Smooth muscle cell (in vitro differentiated cells): Measurements from ENCODE around the gene ZNF598. TPM values are rescaled to one million over a fixed set of nuclear protein-coding genes. Genes with fewer than 3 reads are reported as not detected.

Experiments
- DNase-seq: peaks from one replicate; lab custom pipeline; 2025; ENCODE audit not compliant: unreplicated experiment; lab: John Stamatoyannopoulos, UW
- H2AFZ ChIP-seq: fragments of 200-600 bp; sonication (generic); 2 replicates; pipeline ENCODE4 v1.6.0; 2016; ENCODE audit warnings: antibody characterized with exemption, low read depth, mild to moderate bottlenecking
- H3F3A ChIP-seq: fragments of 200-600 bp; sonication (generic); 2 replicates; pipeline ENCODE4 v1.6.0; 2017; ENCODE audit warnings: antibody characterized with exemption, low read depth
- H3K27ac ChIP-seq: fragments of 200-600 bp; sonication (generic); 2 replicates; pipeline ENCODE4 v1.5.1; 2016; ENCODE audit warnings: low read depth, mild to moderate bottlenecking
- H3K27me3 ChIP-seq: fragments of 200-600 bp; sonication (generic); 2 replicates; pipeline ENCODE4 v1.6.1; 2016; ENCODE audit warnings: low read depth, mild to moderate bottlenecking
- H3K36me3 ChIP-seq: fragments of 200-600 bp; sonication (generic); 2 replicates; pipeline ENCODE4 v1.5.1; 2016; ENCODE audit warnings: low read depth
- H3K4me1 ChIP-seq: fragments of 200-600 bp; sonication (generic); 2 replicates; pipeline ENCODE4 v1.5.1; 2016; ENCODE audit warnings: low read depth
- H3K4me2 ChIP-seq: fragments of 200-600 bp; sonication (generic); 2 replicates; pipeline ENCODE4 v1.6.0; 2016; ENCODE audit warnings: mild to moderate bottlenecking
- H3K4me3 ChIP-seq: fragments of 200-600 bp; sonication (generic); 2 replicates; pipeline ENCODE4 v1.5.1; 2016; ENCODE audit warnings: mild to moderate bottlenecking
- H3K79me2 ChIP-seq: fragments of 200-600 bp; sonication (generic); 2 replicates; pipeline ENCODE4 v1.6.0; 2016; ENCODE audit warnings: low read depth, mild to moderate bottlenecking
- H3K9ac ChIP-seq: fragments of 200-600 bp; sonication (generic); 2 replicates; pipeline ENCODE4 v1.6.0; 2016; ENCODE audit warnings: low read depth
- H3K9me3 ChIP-seq: fragments of 200-600 bp; sonication (generic); replicated peaks from 2 replicates; pipeline ENCODE4 v1.5.1; 2016; ENCODE audit warnings: low read depth
- H4K20me1 ChIP-seq: fragments of 200-600 bp; sonication (generic); 2 replicates; pipeline ENCODE4 v1.6.0; 2016; ENCODE audit warnings: low read depth
- WGBS: methylation state at CpG from one replicate; pipeline ENCODE4 v1.1.7; 2016; ENCODE audit warnings: low lambda C conversion rate; 5-methylcytosine and 5-hydroxymethylcytosine counted together
- polyA plus RNA-seq: library from polyadenylated mRNA; unstranded; fragments of >200 nt; fragmentation: Nextera tagmentation; extraction: Ambion mirVana; gene quantifications from 2 replicates; pipeline ENCODE4 v1.2.1, GENCODE V29; 2016
- small RNA-seq: library from RNA; depleted of rRNA; stranded (forward); fragments of <200 nt; gene quantifications from one replicate; pipeline ENCODE3, GENCODE V24; 2014
- total RNA-seq: library from RNA; depleted of rRNA; stranded (reverse); fragments of >200 nt; gene quantifications from 2 replicates; pipeline ENCODE4 v1.2.3, GENCODE V29; 2014
- TF ChIP-seq, protein P1 (sequence below): fragments of 200-600 bp; sonication (generic); IDR thresholded peaks from 2 replicates; pipeline ENCODE4 v1.5.1; 2017; ENCODE audit warnings: borderline replicate concordance, mild to moderate bottlenecking, antibody characterized with exemption; ENCODE audit not compliant: insufficient read depth, poor library complexity, severe bottlenecking

ZNF598 gene
- total and polyA plus RNA-seq, 2 experiments from 2014 or later, result 27.2 to 27.9 TPM

DNA sequence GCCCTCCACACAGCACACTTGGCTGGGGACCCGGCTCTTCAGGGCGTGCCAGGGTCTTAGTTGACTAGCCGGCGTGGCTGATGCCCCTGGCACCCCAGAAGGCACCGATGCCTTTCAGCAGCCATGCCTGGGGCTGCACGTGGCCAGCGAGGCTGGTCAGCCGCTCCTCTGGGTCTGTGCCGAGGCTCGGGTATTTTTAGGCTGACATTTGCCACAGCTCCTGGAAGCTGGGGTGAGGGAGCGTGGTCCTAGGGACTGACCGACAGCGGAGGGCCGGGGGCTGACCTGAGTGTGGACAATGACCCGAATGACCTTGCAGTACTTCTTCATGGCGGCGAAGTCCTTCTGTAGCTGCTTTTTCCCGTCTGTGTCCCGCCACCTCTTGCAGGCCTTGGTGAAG, 59.1 kb downstream of the ZNF598 start:
- Histone ChIP-seq H3K79me2 (no peaks in the 10 kb centered on the region), H3K9ac (no peak overlapping the region), H3F3A (no peaks in the 10 kb centered on the region), H4K20me1 (no peaks in the 10 kb centered on the region), H3K4me3 (no peak overlapping the region), H3K27me3 (no peaks in the 10 kb centered on the region), H3K9me3 (no peaks in the 10 kb centered on the region), H3K4me2 (no peak overlapping the region), H3K36me3 (no peaks in the 10 kb centered on the region), H2AFZ (no peak overlapping the region), H3K4me1 (no peaks in the 10 kb centered on the region), H3K27ac (no peak overlapping the region)
- WGBS, result 89% methylated on average over 19 of the region's 19 CpGs
- TF ChIP-seq, protein P1, sequence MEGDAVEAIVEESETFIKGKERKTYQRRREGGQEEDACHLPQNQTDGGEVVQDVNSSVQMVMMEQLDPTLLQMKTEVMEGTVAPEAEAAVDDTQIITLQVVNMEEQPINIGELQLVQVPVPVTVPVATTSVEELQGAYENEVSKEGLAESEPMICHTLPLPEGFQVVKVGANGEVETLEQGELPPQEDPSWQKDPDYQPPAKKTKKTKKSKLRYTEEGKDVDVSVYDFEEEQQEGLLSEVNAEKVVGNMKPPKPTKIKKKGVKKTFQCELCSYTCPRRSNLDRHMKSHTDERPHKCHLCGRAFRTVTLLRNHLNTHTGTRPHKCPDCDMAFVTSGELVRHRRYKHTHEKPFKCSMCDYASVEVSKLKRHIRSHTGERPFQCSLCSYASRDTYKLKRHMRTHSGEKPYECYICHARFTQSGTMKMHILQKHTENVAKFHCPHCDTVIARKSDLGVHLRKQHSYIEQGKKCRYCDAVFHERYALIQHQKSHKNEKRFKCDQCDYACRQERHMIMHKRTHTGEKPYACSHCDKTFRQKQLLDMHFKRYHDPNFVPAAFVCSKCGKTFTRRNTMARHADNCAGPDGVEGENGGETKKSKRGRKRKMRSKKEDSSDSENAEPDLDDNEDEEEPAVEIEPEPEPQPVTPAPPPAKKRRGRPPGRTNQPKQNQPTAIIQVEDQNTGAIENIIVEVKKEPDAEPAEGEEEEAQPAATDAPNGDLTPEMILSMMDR, result no peak
- DNase-seq, result no peak

DNA sequence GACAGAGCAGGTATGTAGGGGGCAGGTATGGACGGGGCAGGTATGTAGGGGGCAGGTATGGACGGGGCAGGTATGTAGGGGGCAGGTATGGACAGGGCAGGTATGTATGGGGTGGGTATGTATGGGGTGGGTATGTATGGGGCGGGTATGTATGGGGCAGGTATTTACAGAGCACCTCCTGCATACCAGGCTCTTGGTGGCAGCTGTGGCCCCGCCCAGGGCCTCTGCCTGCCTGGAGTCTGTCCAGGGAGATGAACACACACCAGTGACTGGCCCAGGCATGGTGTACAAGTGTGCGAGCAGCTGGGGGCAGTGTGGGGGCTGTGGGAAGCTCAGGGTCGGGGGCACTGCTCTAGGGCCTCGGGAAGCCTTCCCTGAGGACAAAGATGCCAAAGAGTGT, 59.6 kb downstream of the ZNF598 start:
- H3K36me3 ChIP-seq, result no peaks in the 10 kb centered on the region
- no peaks in the 10 kb centered on the region for H3K27me3 ChIP-seq
- H3K27ac ChIP-seq, result no peak overlapping the region
- no peak overlapping the region for H3K4me2 ChIP-seq
- no peak for DNase-seq
- no peak overlapping the region for H3K4me3 ChIP-seq
- 83% methylated on average over 5 of the region's 7 CpGs for WGBS
- H3F3A ChIP-seq, result no peaks in the 10 kb centered on the region
- no peaks in the 10 kb centered on the region for H3K79me2 ChIP-seq
- no peaks in the 10 kb centered on the region for H3K4me1 ChIP-seq
- no peaks in the 10 kb centered on the region for H4K20me1 ChIP-seq
- H3K9ac ChIP-seq, result no peak overlapping the region
- H2AFZ ChIP-seq, result no peak overlapping the region
- TF ChIP-seq, protein P1, result no peak
- H3K9me3 ChIP-seq, result no peaks in the 10 kb centered on the region

DNA sequence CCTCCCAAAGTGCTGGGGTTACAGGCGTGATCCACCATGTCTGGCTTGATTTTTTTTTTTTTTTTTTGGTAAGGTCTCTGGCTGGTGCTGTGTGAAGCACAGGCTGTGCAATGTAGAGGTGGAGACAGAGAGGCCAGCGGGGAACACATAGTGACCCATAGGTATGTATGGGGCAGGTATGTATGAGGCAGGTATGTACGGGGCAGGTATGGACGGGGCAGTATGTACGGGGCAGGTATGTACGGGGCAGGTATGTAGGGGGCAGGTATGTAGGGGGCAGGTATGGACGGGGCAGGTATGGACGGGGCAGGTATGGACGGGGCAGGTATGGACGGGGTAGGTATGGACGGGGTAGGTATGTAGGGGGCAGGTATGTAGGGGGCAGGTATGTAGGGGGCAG, 60.1 kb downstream of the ZNF598 start:
- Histone ChIP-seq H3K27ac (no peak overlapping the region), H2AFZ (no peak overlapping the region), H3K4me2 (no peak overlapping the region), H3K9me3 (no peaks in the 10 kb centered on the region), H3K36me3 (no peaks in the 10 kb centered on the region), H3K4me1 (no peaks in the 10 kb centered on the region), H3K4me3 (no peak overlapping the region), H3K79me2 (no peaks in the 10 kb centered on the region), H3F3A (no peaks in the 10 kb centered on the region), H3K27me3 (no peaks in the 10 kb centered on the region), H4K20me1 (no peaks in the 10 kb centered on the region), H3K9ac (no peak overlapping the region)
- 98% methylated on average over 6 of the region's 11 CpGs for WGBS
- no peak for DNase-seq
- TF ChIP-seq, protein P1, result no peak

Small RNA genes within 50 kb of the gene (small RNA-seq; reads per million reads assigned to genes)
- gene AC005363.2, result not detected
- not detected for gene RN7SL219P
- not detected for gene SNORA10
- gene SNORA64, result not detected

Other genes starting within 250 kb of the ZNF598 start
Only the 30 nearest of the 33 such genes appear.
- 56.7 and 62.9 TPM in 2 replicates for gene MRPS34, start 236.7 kb downstream of the ZNF598 start, total RNA-seq
- gene MRPS34, start 236.7 kb downstream of the ZNF598 start, polyA plus RNA-seq, result 111 and 122 TPM in 2 replicates
- 23.0 and 25.1 TPM in 2 replicates for gene SPSB3, start 227.2 kb downstream of the ZNF598 start, total RNA-seq
- 49.8 and 60.3 TPM in 2 replicates for gene SPSB3, start 227.2 kb downstream of the ZNF598 start, polyA plus RNA-seq
- gene NUBP2, start 226.9 kb downstream of the ZNF598 start, total RNA-seq, result 32.9 and 48.0 TPM in 2 replicates
- 80.8 and 86.7 TPM in 2 replicates for gene NUBP2, start 226.9 kb downstream of the ZNF598 start, polyA plus RNA-seq
- gene IGFALS, start 216.1 kb downstream of the ZNF598 start, total RNA-seq, result 0.58 TPM in 1 of 2 replicates, not detected in the other
- 0.45 TPM in 1 of 2 replicates, not detected in the other for gene IGFALS, start 216.1 kb downstream of the ZNF598 start, polyA plus RNA-seq
- gene HAGH, start 183.0 kb downstream of the ZNF598 start, total RNA-seq, result 20.7 and 20.9 TPM in 2 replicates
- 42.6 and 43.0 TPM in 2 replicates for gene HAGH, start 183.0 kb downstream of the ZNF598 start, polyA plus RNA-seq
- 25.0 and 32.4 TPM in 2 replicates for gene FAHD1, start 182.6 kb downstream of the ZNF598 start, total RNA-seq
- gene FAHD1, start 182.6 kb downstream of the ZNF598 start, polyA plus RNA-seq, result 32.4 and 32.8 TPM in 2 replicates
- gene MEIOB, start 137.7 kb downstream of the ZNF598 start, total RNA-seq, result 0.18 and 0.22 TPM in 2 replicates
- 1.7 TPM in 1 of 2 replicates, not detected in the other for gene MEIOB, start 137.7 kb downstream of the ZNF598 start, polyA plus RNA-seq
- gene HS3ST6, start 91.4 kb downstream of the ZNF598 start, total RNA-seq, result not detected in 2 replicates
- not detected in 2 replicates for gene HS3ST6, start 91.4 kb downstream of the ZNF598 start, polyA plus RNA-seq
- gene MSRB1, start 66.6 kb downstream of the ZNF598 start, total RNA-seq, result 9.4 and 9.9 TPM in 2 replicates
- 21.8 TPM in 2 replicates for gene MSRB1, start 66.6 kb downstream of the ZNF598 start, polyA plus RNA-seq
- gene RPL3L, start 55.1 kb downstream of the ZNF598 start, total RNA-seq, result not detected in 2 replicates
- gene RPL3L, start 55.1 kb downstream of the ZNF598 start, polyA plus RNA-seq, result 0.21 TPM in 1 of 2 replicates, not detected in the other
- gene NDUFB10, start 50.3 kb downstream of the ZNF598 start, total RNA-seq, result 125 and 176 TPM in 2 replicates
- 278 and 295 TPM in 2 replicates for gene NDUFB10, start 50.3 kb downstream of the ZNF598 start, polyA plus RNA-seq
- gene RPS2, start 45.0 kb downstream of the ZNF598 start, total RNA-seq, result 2,263 and 2,576 TPM in 2 replicates
- 2,041 and 2,061 TPM in 2 replicates for gene RPS2, start 45.0 kb downstream of the ZNF598 start, polyA plus RNA-seq
- not detected in 2 replicates for gene RNF151, start 43.0 kb downstream of the ZNF598 start, total RNA-seq
- not detected in 2 replicates for gene RNF151, start 43.0 kb downstream of the ZNF598 start, polyA plus RNA-seq
- gene TBL3, start 37.8 kb downstream of the ZNF598 start, total RNA-seq, result 25.8 and 28.5 TPM in 2 replicates
- gene TBL3, start 37.8 kb downstream of the ZNF598 start, polyA plus RNA-seq, result 62.0 and 81.7 TPM in 2 replicates
- 0.13 TPM in 1 of 2 replicates, not detected in the other for gene NOXO1, start 28.4 kb downstream of the ZNF598 start, total RNA-seq
- 0.35 and 1.7 TPM in 2 replicates for gene NOXO1, start 28.4 kb downstream of the ZNF598 start, polyA plus RNA-seq
- 12.1 and 15.1 TPM in 2 replicates for gene GFER, start 25.6 kb downstream of the ZNF598 start, total RNA-seq
- gene GFER, start 25.6 kb downstream of the ZNF598 start, polyA plus RNA-seq, result 33.5 and 41.2 TPM in 2 replicates
- gene SYNGR3, start 19.9 kb downstream of the ZNF598 start, total RNA-seq, result 3.0 and 4.4 TPM in 2 replicates
- 8.7 and 16.8 TPM in 2 replicates for gene SYNGR3, start 19.9 kb downstream of the ZNF598 start, polyA plus RNA-seq
- gene NPW, start 10.0 kb upstream of the ZNF598 start, total RNA-seq, result 13.1 and 30.9 TPM in 2 replicates
- 185 and 193 TPM in 2 replicates for gene NPW, start 10.0 kb upstream of the ZNF598 start, polyA plus RNA-seq
- 14.4 and 21.8 TPM in 2 replicates for gene NHERF2, start 17.1 kb upstream of the ZNF598 start, total RNA-seq
- 40.2 and 56.8 TPM in 2 replicates for gene NHERF2, start 17.1 kb upstream of the ZNF598 start, polyA plus RNA-seq
- gene NTHL1, start 38.0 kb upstream of the ZNF598 start, total RNA-seq, result 14.6 and 23.8 TPM in 2 replicates
- 36.5 and 39.3 TPM in 2 replicates for gene NTHL1, start 38.0 kb upstream of the ZNF598 start, polyA plus RNA-seq
- 29.7 and 64.5 TPM in 2 replicates for gene TSC2, start 38.2 kb upstream of the ZNF598 start, total RNA-seq
- 74.7 and 110 TPM in 2 replicates for gene TSC2, start 38.2 kb upstream of the ZNF598 start, polyA plus RNA-seq
- 68.2 and 70.1 TPM in 2 replicates for gene PKD1, start 126.1 kb upstream of the ZNF598 start, total RNA-seq
- gene PKD1, start 126.1 kb upstream of the ZNF598 start, polyA plus RNA-seq, result 47.9 and 71.3 TPM in 2 replicates
- gene RAB26, start 138.8 kb upstream of the ZNF598 start, total RNA-seq, result not detected in 2 replicates
- 1.3 and 3.4 TPM in 2 replicates for gene RAB26, start 138.8 kb upstream of the ZNF598 start, polyA plus RNA-seq
- 52.6 and 59.9 TPM in 2 replicates for gene TRAF7, start 146.0 kb upstream of the ZNF598 start, total RNA-seq
- 27.5 and 28.0 TPM in 2 replicates for gene TRAF7, start 146.0 kb upstream of the ZNF598 start, polyA plus RNA-seq
- 0.45 TPM in 2 replicates for gene CASKIN1, start 186.8 kb upstream of the ZNF598 start, total RNA-seq
- gene CASKIN1, start 186.8 kb upstream of the ZNF598 start, polyA plus RNA-seq, result 0.09 and 0.77 TPM in 2 replicates
- gene MLST8, start 195.6 kb upstream of the ZNF598 start, total RNA-seq, result 37.2 and 38.1 TPM in 2 replicates
- gene MLST8, start 195.6 kb upstream of the ZNF598 start, polyA plus RNA-seq, result 61.8 and 67.0 TPM in 2 replicates
- gene BRICD5, start 201.0 kb upstream of the ZNF598 start, total RNA-seq, result 2.0 and 2.4 TPM in 2 replicates
- gene BRICD5, start 201.0 kb upstream of the ZNF598 start, polyA plus RNA-seq, result 4.7 and 14.1 TPM in 2 replicates
- gene PGP, start 205.0 kb upstream of the ZNF598 start, total RNA-seq, result 17.2 and 21.6 TPM in 2 replicates
- gene PGP, start 205.0 kb upstream of the ZNF598 start, polyA plus RNA-seq, result 30.1 and 32.9 TPM in 2 replicates
- gene E4F1, start 213.8 kb upstream of the ZNF598 start, total RNA-seq, result 12.1 and 17.1 TPM in 2 replicates
- 22.4 and 25.9 TPM in 2 replicates for gene E4F1, start 213.8 kb upstream of the ZNF598 start, polyA plus RNA-seq
- gene DNASE1L2, start 226.6 kb upstream of the ZNF598 start, total RNA-seq, result 0.13 TPM in 1 of 2 replicates, not detected in the other
- gene DNASE1L2, start 226.6 kb upstream of the ZNF598 start, polyA plus RNA-seq, result 0.25 and 1.6 TPM in 2 replicates